ENCODE measurements around the gene HMCN2. TPM values are rescaled to one million over a fixed set of nuclear protein-coding genes. Genes with fewer than 3 reads are reported as not detected.

Gene HMCN2
- total RNA-seq, 1 experiment from 2014 or later, result 1.6 TPM

- CTCF ChIA-PET, result no interaction called here
Observed at GRCh38 chr9:130421802-130422276, 156.3 kb downstream of the HMCN2 start.

GRCh38 chr9:130422546-130422945 is 157.0 kb downstream of the HMCN2 start:
- ChIA-PET POLR2A (ENCODE audit: unreplicated experiment) (no interaction called here), CTCF (interaction anchor here (0.6 to 1.0 kb wide), 2 partner anchors 157 to 310 kb away, joined by 3 to 4 read pairs; partner anchors contain the start of gene HMCN2)
- no TSS peak for BruUV-seq (replicated peaks)
- TF ChIP-seq, protein P1, sequence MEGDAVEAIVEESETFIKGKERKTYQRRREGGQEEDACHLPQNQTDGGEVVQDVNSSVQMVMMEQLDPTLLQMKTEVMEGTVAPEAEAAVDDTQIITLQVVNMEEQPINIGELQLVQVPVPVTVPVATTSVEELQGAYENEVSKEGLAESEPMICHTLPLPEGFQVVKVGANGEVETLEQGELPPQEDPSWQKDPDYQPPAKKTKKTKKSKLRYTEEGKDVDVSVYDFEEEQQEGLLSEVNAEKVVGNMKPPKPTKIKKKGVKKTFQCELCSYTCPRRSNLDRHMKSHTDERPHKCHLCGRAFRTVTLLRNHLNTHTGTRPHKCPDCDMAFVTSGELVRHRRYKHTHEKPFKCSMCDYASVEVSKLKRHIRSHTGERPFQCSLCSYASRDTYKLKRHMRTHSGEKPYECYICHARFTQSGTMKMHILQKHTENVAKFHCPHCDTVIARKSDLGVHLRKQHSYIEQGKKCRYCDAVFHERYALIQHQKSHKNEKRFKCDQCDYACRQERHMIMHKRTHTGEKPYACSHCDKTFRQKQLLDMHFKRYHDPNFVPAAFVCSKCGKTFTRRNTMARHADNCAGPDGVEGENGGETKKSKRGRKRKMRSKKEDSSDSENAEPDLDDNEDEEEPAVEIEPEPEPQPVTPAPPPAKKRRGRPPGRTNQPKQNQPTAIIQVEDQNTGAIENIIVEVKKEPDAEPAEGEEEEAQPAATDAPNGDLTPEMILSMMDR (conservative IDR thresholded peaks at IDR 0.05), result no peak
- no peak for TF ChIP-seq EZH2 (IDR thresholded peaks at IDR 0.05; ENCODE audit: low read depth)
- Histone ChIP-seq H3K79me2 (ENCODE audit: low read depth) (no peaks in the 10 kb centered on the region), H2AFZ (no peak overlapping the region), H3K27me3 (ENCODE audit: insufficient read depth, low read depth) (no peaks in the 10 kb centered on the region), H4K20me1 (ENCODE audit: insufficient read depth) (no peaks in the 10 kb centered on the region), H3K4me3 (no peak overlapping the region), H3K4me1 (replicated peaks; ENCODE audit: insufficient read depth) (peaks cover 11% of the 10 kb centered on the region; the same call in 1 of the 2 replicates), H3K36me3 (ENCODE audit: low read depth) (no peaks in the 10 kb centered on the region), H3K4me2 (no peak overlapping the region), H3F3A (ENCODE audit: insufficient read depth, low read depth) (no peaks in the 10 kb centered on the region), H3K9me3 (ENCODE audit: insufficient read depth, low read depth) (no peaks in the 10 kb centered on the region), H3K9me2 (ENCODE audit: insufficient read depth) (no peaks in the 10 kb centered on the region), H3K27ac (no peak overlapping the region)
- no peak for DNase-seq
- intact Hi-C loops (cut with micrococcal nuclease; ENCODE audit: unreplicated experiment), result no loop called here

More at GRCh38 chr9:130421802-130422276, 156.3 kb downstream of the HMCN2 start:
- Histone ChIP-seq H2AFZ (no peak overlapping the region), H3K9me3 (ENCODE audit: insufficient read depth, low read depth) (no peaks in the 10 kb centered on the region), H3K27me3 (ENCODE audit: insufficient read depth, low read depth) (no peaks in the 10 kb centered on the region), H3K4me2 (no peak overlapping the region), H4K20me1 (ENCODE audit: insufficient read depth) (no peaks in the 10 kb centered on the region), H3K4me1 (replicated peaks; ENCODE audit: insufficient read depth) (peaks cover 5% of the 10 kb centered on the region; the same call in 1 of the 2 replicates), H3K27ac (no peak overlapping the region), H3F3A (ENCODE audit: insufficient read depth, low read depth) (no peaks in the 10 kb centered on the region), H3K4me3 (no peak overlapping the region), H3K36me3 (ENCODE audit: low read depth) (no peaks in the 10 kb centered on the region), H3K79me2 (ENCODE audit: low read depth) (no peaks in the 10 kb centered on the region), H3K9me2 (ENCODE audit: insufficient read depth) (no peaks in the 10 kb centered on the region)
- DNase-seq, result no peak
- intact Hi-C loops (cut with micrococcal nuclease; ENCODE audit: unreplicated experiment), result no loop called here
- TF ChIP-seq EZH2 (IDR thresholded peaks at IDR 0.05; ENCODE audit: low read depth), result no peak
- TF ChIP-seq, protein P1 (conservative IDR thresholded peaks at IDR 0.05), result no peak
- POLR2A ChIA-PET (ENCODE audit: unreplicated experiment), result no interaction called here
- no TSS peak for BruUV-seq (replicated peaks)

GRCh38 chr9:130423272-130423671 is 157.7 kb downstream of the HMCN2 start:
- H3K79me2 ChIP-seq (ENCODE audit: low read depth), result no peaks in the 10 kb centered on the region
- CTCF ChIA-PET, result interaction anchor here (0.6 to 1.0 kb wide), 2 partner anchors 158 to 311 kb away, joined by 3 to 4 read pairs; partner anchors contain the start of gene HMCN2
- H3K27me3 ChIP-seq (ENCODE audit: insufficient read depth, low read depth), result no peaks in the 10 kb centered on the region
- no peaks in the 10 kb centered on the region for H3K9me2 ChIP-seq (ENCODE audit: insufficient read depth)
- POLR2A ChIA-PET (ENCODE audit: unreplicated experiment), result no interaction called here
- no peaks in the 10 kb centered on the region for H3K36me3 ChIP-seq (ENCODE audit: low read depth)
- H3K4me1 ChIP-seq (replicated peaks; ENCODE audit: insufficient read depth), result peaks cover 11% of the 10 kb centered on the region; the same call in 1 of the 2 replicates
- no peak for DNase-seq
- H4K20me1 ChIP-seq (ENCODE audit: insufficient read depth), result no peaks in the 10 kb centered on the region
- no TSS peak for BruUV-seq (replicated peaks)
- H3F3A ChIP-seq (ENCODE audit: insufficient read depth, low read depth), result no peaks in the 10 kb centered on the region
- H3K27ac ChIP-seq, result no peak overlapping the region
- no peak overlapping the region for H3K4me2 ChIP-seq
- TF ChIP-seq EZH2 (IDR thresholded peaks at IDR 0.05; ENCODE audit: low read depth), result no peak
- TF ChIP-seq, protein P1 (conservative IDR thresholded peaks at IDR 0.05), result no peak
- no peak overlapping the region for H3K4me3 ChIP-seq
- H2AFZ ChIP-seq, result no peak overlapping the region
- intact Hi-C loops (cut with micrococcal nuclease; ENCODE audit: unreplicated experiment), result no loop called here
- H3K9me3 ChIP-seq (ENCODE audit: insufficient read depth, low read depth), result no peaks in the 10 kb centered on the region
